ENCODE measurements around the gene PPP1R10. TPM values are rescaled to one million over a fixed set of nuclear protein-coding genes. Genes with fewer than 3 reads are reported as not detected.

Gene PPP1R10
- total RNA-seq, 1 donor from 2014 or later = 116 TPM

DNA sequence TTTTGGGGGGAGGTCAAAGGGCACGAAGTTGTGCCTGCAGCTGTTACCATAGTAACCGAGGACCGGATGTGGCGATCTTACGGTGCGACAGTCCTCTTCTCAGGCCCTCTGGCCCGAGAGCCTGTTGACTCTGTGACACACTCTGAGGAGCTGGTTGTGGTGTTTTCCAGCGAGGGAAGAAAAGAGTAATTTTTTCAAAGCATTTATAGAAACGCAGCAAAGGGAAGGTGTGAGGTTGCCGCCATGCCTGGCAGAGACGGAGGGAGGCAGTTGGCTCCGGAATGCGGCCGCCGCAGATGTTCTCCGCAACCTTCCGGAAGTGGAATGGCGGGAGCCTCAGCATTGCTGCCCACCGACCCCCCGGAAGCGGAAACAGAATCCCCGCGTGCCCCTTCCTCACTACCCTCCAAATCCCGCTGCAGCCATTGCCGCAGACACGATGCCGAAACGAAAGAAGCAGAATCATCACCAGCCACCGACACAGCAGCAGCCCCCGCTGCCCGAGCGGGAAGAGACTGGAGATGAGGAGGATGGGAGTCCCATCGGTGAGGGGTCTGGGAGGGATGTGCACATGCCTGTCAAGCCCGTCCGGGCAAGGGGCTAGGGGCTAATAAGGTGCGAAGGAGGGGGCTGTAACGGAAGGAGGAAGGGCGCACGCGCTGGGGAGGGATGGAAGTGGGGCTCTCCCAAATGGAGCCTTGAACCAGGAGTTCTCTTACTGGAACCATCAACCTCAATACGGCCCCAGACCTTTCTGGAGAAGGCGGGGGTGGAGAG lies 59.9 kb downstream of the PPP1R10 start, which contains the start of gene PRR3:
Gene PRR3, plus strand, starts transcription at position 390 of the 777 bp plus-strand sequence. Its CDS starts 50 bp downstream, at position 440.
- Mint-ChIP-seq H3K27me3 (no peaks in the 10 kb centered on the region), H3K36me3 (peaks cover 15% of the 10 kb centered on the region), H3K4me3 (peak within 1 kb of the TSS; percentile 99), H3K4me1 (ENCODE audit: unreplicated experiment) (peaks cover 27% of the 10 kb centered on the region), H3K27ac (peak within 1 kb of the TSS; percentile 99), H3K9me3 (no peaks in the 10 kb centered on the region)
- TF ChIP-seq, protein P1, sequence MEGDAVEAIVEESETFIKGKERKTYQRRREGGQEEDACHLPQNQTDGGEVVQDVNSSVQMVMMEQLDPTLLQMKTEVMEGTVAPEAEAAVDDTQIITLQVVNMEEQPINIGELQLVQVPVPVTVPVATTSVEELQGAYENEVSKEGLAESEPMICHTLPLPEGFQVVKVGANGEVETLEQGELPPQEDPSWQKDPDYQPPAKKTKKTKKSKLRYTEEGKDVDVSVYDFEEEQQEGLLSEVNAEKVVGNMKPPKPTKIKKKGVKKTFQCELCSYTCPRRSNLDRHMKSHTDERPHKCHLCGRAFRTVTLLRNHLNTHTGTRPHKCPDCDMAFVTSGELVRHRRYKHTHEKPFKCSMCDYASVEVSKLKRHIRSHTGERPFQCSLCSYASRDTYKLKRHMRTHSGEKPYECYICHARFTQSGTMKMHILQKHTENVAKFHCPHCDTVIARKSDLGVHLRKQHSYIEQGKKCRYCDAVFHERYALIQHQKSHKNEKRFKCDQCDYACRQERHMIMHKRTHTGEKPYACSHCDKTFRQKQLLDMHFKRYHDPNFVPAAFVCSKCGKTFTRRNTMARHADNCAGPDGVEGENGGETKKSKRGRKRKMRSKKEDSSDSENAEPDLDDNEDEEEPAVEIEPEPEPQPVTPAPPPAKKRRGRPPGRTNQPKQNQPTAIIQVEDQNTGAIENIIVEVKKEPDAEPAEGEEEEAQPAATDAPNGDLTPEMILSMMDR (conservative IDR thresholded peaks at IDR 0.05) = no peak
- peak; percentile 90 for DNase-seq (ENCODE audit: extremely low spot score, unreplicated experiment)

DNA sequence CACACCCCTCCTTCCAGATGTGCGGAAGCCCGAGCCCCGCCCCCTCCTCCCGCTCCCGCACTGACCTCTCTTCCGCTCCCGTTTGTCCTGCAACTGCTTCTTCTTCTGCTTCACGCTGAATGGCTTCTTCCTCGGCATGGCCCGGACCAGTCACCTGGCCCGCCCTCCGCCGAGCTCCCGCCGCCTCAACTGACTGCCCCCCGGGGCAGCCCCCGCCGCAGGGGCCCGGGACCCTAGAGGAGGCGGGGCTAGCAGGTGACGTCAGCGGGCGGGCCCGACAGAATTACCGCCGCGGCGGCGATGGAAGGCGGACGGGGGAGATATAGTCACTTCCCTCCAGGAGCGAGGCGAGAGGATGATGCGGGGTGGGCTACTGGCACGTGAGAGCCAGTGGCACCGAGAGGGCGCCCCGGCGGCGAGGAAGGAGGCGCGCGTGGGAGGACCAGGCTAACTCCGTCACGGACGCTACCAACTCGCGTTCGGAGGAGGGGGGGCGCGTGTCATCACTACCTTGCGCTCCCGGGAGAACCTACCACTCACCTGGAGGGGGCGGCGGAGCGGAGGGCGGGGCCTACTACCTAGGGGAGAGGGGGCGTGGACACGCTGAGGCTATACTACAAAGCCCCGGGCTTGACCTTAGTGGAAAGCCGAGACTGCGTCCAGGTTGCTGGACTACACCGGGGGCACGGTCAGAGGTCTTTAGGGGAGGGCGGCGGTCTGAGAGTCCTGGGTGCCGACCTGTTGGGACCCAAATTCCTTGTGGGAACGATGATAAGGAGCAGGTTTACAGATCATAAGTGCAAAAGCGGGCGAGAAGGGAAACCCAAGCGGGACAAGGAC lies 60.8 kb downstream of the PPP1R10 start, which contains the start of gene GNL1:
Gene GNL1, minus strand, starts transcription at position 424 of the 840 bp plus-strand sequence. Its CDS starts 286 bp downstream, at position 138.
- H3K9me3 Mint-ChIP-seq = no peaks in the 10 kb centered on the region
- TF ChIP-seq, protein P1 (conservative IDR thresholded peaks at IDR 0.05) = no peak
- peak within 1 kb of the TSS; percentile 99 for H3K27ac Mint-ChIP-seq
- peaks cover 27% of the 10 kb centered on the region for H3K4me1 Mint-ChIP-seq (ENCODE audit: unreplicated experiment)
- H3K27me3 Mint-ChIP-seq = no peaks in the 10 kb centered on the region
- DNase-seq (ENCODE audit: extremely low spot score, unreplicated experiment) = peak; percentile 96
- H3K4me3 Mint-ChIP-seq = peak within 1 kb of the TSS; percentile 99
- H3K36me3 Mint-ChIP-seq = peaks cover 18% of the 10 kb centered on the region

DNA sequence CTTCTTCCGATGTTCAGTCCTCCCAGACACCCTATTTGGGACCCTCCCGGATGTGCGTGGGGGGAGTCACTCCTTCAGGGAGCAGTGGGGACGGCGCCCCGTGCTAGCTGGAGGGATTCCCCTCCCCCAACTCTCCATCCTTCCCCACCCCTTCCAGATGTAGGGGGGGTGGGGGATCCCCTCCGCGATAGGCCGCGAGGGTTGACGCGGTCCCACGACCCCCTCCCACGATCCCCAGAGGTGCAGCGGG lies 61.3 kb downstream of the PPP1R10 start:
- DNase-seq (ENCODE audit: extremely low spot score, unreplicated experiment) = no peak
- peak overlapping the region; percentile 99 for H3K27ac Mint-ChIP-seq
- TF ChIP-seq, protein P1 (conservative IDR thresholded peaks at IDR 0.05) = no peak
- peaks cover 27% of the 10 kb centered on the region for H3K4me1 Mint-ChIP-seq (ENCODE audit: unreplicated experiment)
- H3K9me3 Mint-ChIP-seq = no peaks in the 10 kb centered on the region
- no peaks in the 10 kb centered on the region for H3K27me3 Mint-ChIP-seq
- H3K4me3 Mint-ChIP-seq = peak overlapping the region; percentile 99
- H3K36me3 Mint-ChIP-seq = peaks cover 18% of the 10 kb centered on the region

DNA sequence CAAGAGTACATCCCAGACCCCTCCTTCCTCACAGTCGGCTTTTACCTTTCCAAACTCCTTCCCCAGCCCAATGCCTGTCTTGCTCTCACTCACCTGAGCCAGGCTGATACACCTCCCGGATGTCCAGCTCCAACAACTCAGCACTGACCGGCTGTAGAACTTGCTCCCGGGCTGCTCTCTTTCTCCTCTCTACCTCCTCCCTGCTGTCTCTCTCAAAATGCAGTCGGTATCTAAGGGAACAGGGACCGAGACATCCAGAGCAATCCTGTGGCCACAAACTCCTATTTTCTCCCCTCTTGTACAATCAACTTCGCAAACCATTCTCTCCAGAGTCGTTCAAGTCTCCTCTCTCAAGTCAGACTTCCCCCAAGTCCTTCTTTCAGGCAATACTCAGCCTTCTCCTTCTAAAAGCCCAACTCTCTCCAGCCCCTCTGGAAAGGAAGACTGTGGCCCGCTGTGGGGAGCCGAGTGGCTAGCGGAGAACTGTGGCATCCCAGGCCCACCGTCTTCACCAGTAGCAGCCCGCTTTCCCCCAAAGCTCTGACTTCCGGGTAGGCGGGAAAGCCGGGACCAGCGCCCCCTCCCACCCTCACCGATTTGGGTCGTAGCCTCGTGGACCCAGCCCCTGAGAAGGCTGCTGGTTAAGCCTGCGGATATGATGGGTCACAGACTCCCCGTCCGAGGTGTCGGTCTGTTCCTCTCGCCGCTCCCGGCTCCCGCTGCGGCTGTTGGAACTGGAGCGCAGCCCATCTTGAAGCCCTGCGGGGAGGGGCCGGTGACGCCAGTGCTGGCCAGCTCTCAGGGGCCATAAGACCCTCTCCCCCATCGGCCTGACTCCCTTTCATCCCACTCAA lies 61.9 kb downstream of the PPP1R10 start:
- Mint-ChIP-seq H3K36me3 (peaks cover 18% of the 10 kb centered on the region), H3K9me3 (no peaks in the 10 kb centered on the region), H3K27ac (peak overlapping the region; percentile 99), H3K4me3 (peak overlapping the region; percentile 99), H3K4me1 (ENCODE audit: unreplicated experiment) (peaks cover 27% of the 10 kb centered on the region), H3K27me3 (no peaks in the 10 kb centered on the region)
- TF ChIP-seq, protein P1 (conservative IDR thresholded peaks at IDR 0.05) = no peak
- DNase-seq (ENCODE audit: extremely low spot score, unreplicated experiment) = no peak

DNA sequence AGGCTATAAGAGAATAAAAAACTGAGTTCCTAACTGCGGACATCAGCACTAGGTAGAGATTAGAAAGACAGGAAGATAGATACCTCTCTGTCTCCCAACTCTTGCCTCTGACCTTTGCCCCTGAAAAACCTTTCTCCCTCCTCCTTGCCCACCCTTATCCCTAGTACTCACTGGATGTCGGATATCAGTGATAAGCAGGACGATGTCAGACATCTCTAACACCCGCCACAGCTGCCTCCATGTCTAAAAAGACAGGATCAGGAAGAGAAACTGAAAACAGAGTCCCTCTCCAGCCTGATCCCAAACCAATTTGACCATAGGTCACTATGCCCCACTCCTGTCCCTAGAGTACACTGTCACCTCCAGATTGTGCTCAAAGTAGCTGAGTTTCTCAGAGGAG lies 62.6 kb downstream of the PPP1R10 start:
- no peaks in the 10 kb centered on the region for H3K9me3 Mint-ChIP-seq
- TF ChIP-seq, protein P1 (conservative IDR thresholded peaks at IDR 0.05) = no peak
- H3K36me3 Mint-ChIP-seq = peaks cover 18% of the 10 kb centered on the region
- DNase-seq (ENCODE audit: extremely low spot score, unreplicated experiment) = no peak
- no peaks in the 10 kb centered on the region for H3K27me3 Mint-ChIP-seq
- peak overlapping the region; percentile 99 for H3K4me3 Mint-ChIP-seq
- H3K4me1 Mint-ChIP-seq (ENCODE audit: unreplicated experiment) = peaks cover 27% of the 10 kb centered on the region
- H3K27ac Mint-ChIP-seq = peak overlapping the region; percentile 37

Data from type B pancreatic cell (in vitro differentiated cells).